Superior temporal gyrus (tissue), 1 donor: ENCODE measurements around the gene IRAG1.

Source experiments
- DNase-seq: peaks from one replicate; pipeline ENCODE4 v3.0.0-alpha.2; 2016; ENCODE audit errors: extremely low spot score

The IRAG1 gene

GRCh38 chr11:10669258-10670033 is 24.1 kb downstream of the IRAG1 start:
- DNase-seq: no peak

GRCh38 chr11:10667521-10667885 is 26.1 kb downstream of the IRAG1 start:
- DNase-seq: no peak

GRCh38 chr11:10666556-10667520 is 26.7 kb downstream of the IRAG1 start:
- no peak for DNase-seq

- DNase-seq: no peak
Measured at GRCh38 chr11:10664496-10664895, 29.1 kb downstream of the IRAG1 start.

GRCh38 chr11:10663990-10664389 is 29.6 kb downstream of the IRAG1 start:
- DNase-seq: no peak

GRCh38 chr11:10663365-10663764 is 30.2 kb downstream of the IRAG1 start:
- no peak for DNase-seq

- no peak for DNase-seq
Measured at GRCh38 chr11:10660323-10660722, 33.2 kb downstream of the IRAG1 start.

- no peak for DNase-seq
Measured at GRCh38 chr11:10659339-10660216, 34.0 kb downstream of the IRAG1 start.

- no peak for DNase-seq
Measured at GRCh38 chr11:10658621-10659338, 34.8 kb downstream of the IRAG1 start.

GRCh38 chr11:10657308-10658271 is 36.0 kb downstream of the IRAG1 start:
- DNase-seq: no peak

- no peak for DNase-seq
Measured at GRCh38 chr11:10655943-10656576, 37.5 kb downstream of the IRAG1 start.

- DNase-seq: no peak
Measured at GRCh38 chr11:10655227-10655626, 38.3 kb downstream of the IRAG1 start.

GRCh38 chr11:10654811-10655150 is 38.8 kb downstream of the IRAG1 start:
- DNase-seq: no peak

GRCh38 chr11:10653946-10654810 is 39.4 kb downstream of the IRAG1 start:
- DNase-seq: peak; percentile 80

- DNase-seq: no peak
Measured at GRCh38 chr11:10653261-10653660, 40.3 kb downstream of the IRAG1 start.

- no peak for DNase-seq
Measured at GRCh38 chr11:10651656-10652361, 41.7 kb downstream of the IRAG1 start.

GRCh38 chr11:10650630-10651029 is 42.9 kb downstream of the IRAG1 start:
- no peak for DNase-seq

- no peak for DNase-seq
Measured at GRCh38 chr11:10650166-10650565, 43.4 kb downstream of the IRAG1 start.
